ENCODE results near the gene SCFD2. TPM values are rescaled to one million over a fixed set of nuclear protein-coding genes. Genes with fewer than 3 reads are reported as not detected.

Gene SCFD2
- total and polyA plus RNA-seq, 2 of the 8 experiments (the other 6 are each of a cell fraction or from before 2014, with no cell fraction given): 6.2 to 10.2 TPM

- Histone ChIP-seq H3K4me2 (ENCODE audit: insufficient read depth in 1 of 2, low read depth in 2 of 2, low read length in 2 of 2) (no peak overlapping the region), H3K9me3 (ENCODE audit: insufficient read depth in 2 of 2, low read depth in 1 of 2, low read length in 1 of 2) (no peaks in the 10 kb centered on the region), H3K9ac (replicated peaks in 1 of 4; ENCODE audit: extremely low read depth in 1 of 4, low read depth in 3 of 4, low read length in 3 of 4) (no peak overlapping the region), H2BK20ac (ENCODE audit: low read length) (no peak overlapping the region), H3K23ac (ENCODE audit: insufficient read length) (no peak overlapping the region), H3K4me3 (ENCODE audit: extremely low read depth in 1 of 4, insufficient read depth in 2 of 4, low read depth in 3 of 4, low read length in 4 of 4) (no peak overlapping the region), H3K27me3 (replicated peaks in 1 of 4; ENCODE audit: control insufficient read depth in 3 of 4, extremely low read depth in 1 of 4, insufficient read depth in 3 of 4, low read length in 3 of 4) (peaks cover 0 to 1% (median 0%) of the 10 kb centered on the region in 4 experiments; a peak in 1 of 7 replicates), H3K23me2 (ENCODE audit: low read depth, low read length) (no peaks in the 10 kb centered on the region), H4K8ac (ENCODE audit: extremely low read depth, insufficient read depth, low read length) (no peak overlapping the region), H2BK120ac (replicated peaks; ENCODE audit: low read depth, low read length) (no peak overlapping the region), H3K18ac (ENCODE audit: extremely low read depth, low read length) (no peak overlapping the region), H3K79me1 (ENCODE audit: low read depth, low read length) (no peaks in the 10 kb centered on the region), H2AFZ (ENCODE audit: low read length) (no peak overlapping the region), H3K14ac (ENCODE audit: insufficient read length) (no peak overlapping the region), H4K5ac (ENCODE audit: insufficient read length, low read depth, low read length) (no peak overlapping the region), H3K27ac (ENCODE audit: low read depth, low read length) (no peak overlapping the region), H3K4ac (replicated peaks; ENCODE audit: insufficient read length, low read depth, low read length) (no peak overlapping the region), H3K4me1 (replicated peaks in 1 of 4; ENCODE audit: control insufficient read depth in 3 of 4, insufficient read depth in 4 of 4, low read length in 3 of 4) (peaks cover 0 to 4% (median 1%) of the 10 kb centered on the region in 4 experiments; a peak in 2 of 7 replicates), H3K56ac (replicated peaks; ENCODE audit: insufficient read length, low read depth, low read length) (no peak overlapping the region), H4K91ac (replicated peaks; ENCODE audit: insufficient read length, low read length) (no peak overlapping the region), H4K20me1 (replicated peaks in 1 of 2; ENCODE audit: control insufficient read depth in 1 of 2, insufficient read depth in 2 of 2, low read length in 2 of 2) (no peaks in the 10 kb centered on the region), H2BK15ac (ENCODE audit: low read length) (no peak overlapping the region), H2BK12ac (ENCODE audit: low read depth, low read length) (no peak overlapping the region; the same call in 1 of the 2 replicates), H2BK5ac (ENCODE audit: low read depth, low read length) (no peak overlapping the region), H2AK5ac (ENCODE audit: low read depth, low read length) (no peak overlapping the region), H3K36me3 (ENCODE audit: control insufficient read depth in 2 of 4, insufficient read depth in 4 of 4, low read length in 3 of 4) (no peaks in the 10 kb centered on the region), H3K79me2 (ENCODE audit: control insufficient read depth in 1 of 2, insufficient read depth in 2 of 2, low read length in 2 of 2) (no peaks in the 10 kb centered on the region)
- no peak for FAIRE-seq
- 82% methylated on average over 6 of the region's 6 CpGs; no CpG with 5 or more reads in 1 of the 2 experiments for WGBS, 2 experiments (ENCODE audit: extremely low coverage in 1 of 2, insufficient coverage in 1 of 2, insufficient read length in 1 of 2, insufficient replicate concordance in 2 of 2, low coverage in 1 of 2, low lambda C conversion rate in 2 of 2, missing lambda C conversion rate in 1 of 2)
- TF ChIP-seq CBX8 (IDR thresholded peaks at IDR 0.05; ENCODE audit: borderline replicate concordance, low read depth, low read length) (no peak), TBP (IDR thresholded peaks at IDR 0.05; ENCODE audit: low read depth, low read length) (no peak), TEAD4 (IDR thresholded peaks at IDR 0.05; ENCODE audit: low read depth, low read length) (no peak), ATF3 (IDR thresholded peaks at IDR 0.05; ENCODE audit: insufficient read depth, low read depth, low read length) (no peak), SAP30 (IDR thresholded peaks at IDR 0.05; ENCODE audit: insufficient read depth, insufficient replicate concordance, low read length) (no peak)
- TF ChIP-seq, protein P1, sequence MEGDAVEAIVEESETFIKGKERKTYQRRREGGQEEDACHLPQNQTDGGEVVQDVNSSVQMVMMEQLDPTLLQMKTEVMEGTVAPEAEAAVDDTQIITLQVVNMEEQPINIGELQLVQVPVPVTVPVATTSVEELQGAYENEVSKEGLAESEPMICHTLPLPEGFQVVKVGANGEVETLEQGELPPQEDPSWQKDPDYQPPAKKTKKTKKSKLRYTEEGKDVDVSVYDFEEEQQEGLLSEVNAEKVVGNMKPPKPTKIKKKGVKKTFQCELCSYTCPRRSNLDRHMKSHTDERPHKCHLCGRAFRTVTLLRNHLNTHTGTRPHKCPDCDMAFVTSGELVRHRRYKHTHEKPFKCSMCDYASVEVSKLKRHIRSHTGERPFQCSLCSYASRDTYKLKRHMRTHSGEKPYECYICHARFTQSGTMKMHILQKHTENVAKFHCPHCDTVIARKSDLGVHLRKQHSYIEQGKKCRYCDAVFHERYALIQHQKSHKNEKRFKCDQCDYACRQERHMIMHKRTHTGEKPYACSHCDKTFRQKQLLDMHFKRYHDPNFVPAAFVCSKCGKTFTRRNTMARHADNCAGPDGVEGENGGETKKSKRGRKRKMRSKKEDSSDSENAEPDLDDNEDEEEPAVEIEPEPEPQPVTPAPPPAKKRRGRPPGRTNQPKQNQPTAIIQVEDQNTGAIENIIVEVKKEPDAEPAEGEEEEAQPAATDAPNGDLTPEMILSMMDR (IDR thresholded peaks at IDR 0.05; ENCODE audit: control extremely low read depth in 1 of 3, insufficient read depth in 1 of 3, low read depth in 1 of 3, low read length in 3 of 3): no peak
- ChIA-PET POLR2A (ENCODE audit: partially characterized antibody) (no interaction called here), CTCF (ENCODE audit: partially characterized antibody) (interaction anchor here (1.0 to 1.4 kb wide), 2 partner anchors 10 to 78 kb away, joined by 3 to 4 read pairs; no protein-coding TSS in a partner anchor)
- no peak for DNase-seq (ENCODE audit: low read depth in 1 of 2, low spot score in 2 of 2)
Observed at GRCh38 chr4:53121264-53121865, 244.5 kb downstream of the SCFD2 start.

All from H1 (cell line).